Cerebellar nuclear complex (tissue), 1 donor: ENCODE data around the gene KRTAP2-3.

Source experiments
- DNase-seq, 2 experiments: peaks; one replicate each; lab custom pipeline; 2025; lab: John Stamatoyannopoulos, UW

KRTAP2-3 gene

GRCh38 chr17:41029633-41030245, 30.2 kb downstream of the KRTAP2-3 start, which contains the start of gene KRTAP1-4:
KRTAP1-4 (minus strand) TSS chr17:41030195; CDS start chr17:41030078, 117 bp downstream.
- DNase-seq = no peak

GRCh38 chr17:41026715-41027471, 33.0 kb downstream of the KRTAP2-3 start, which contains the start of gene KRTAP1-5:
KRTAP1-5 (minus strand) TSS chr17:41027208; CDS start chr17:41027155, 53 bp downstream.
- no peak for DNase-seq

- DNase-seq = no peak
These were observed 35.2 kb downstream of the KRTAP2-3 start for GRCh38 chr17:41024697-41025096.

GRCh38 chr17:41020336-41020735, 39.6 kb downstream of the KRTAP2-3 start:
- no peak for DNase-seq

- no peak for DNase-seq
These were observed 40.5 kb downstream of the KRTAP2-3 start for GRCh38 chr17:41019415-41019814.

- DNase-seq = no peak
These were observed 41.4 kb downstream of the KRTAP2-3 start for GRCh38 chr17:41018541-41018940.

GRCh38 chr17:41016578-41017215, 43.2 kb downstream of the KRTAP2-3 start:
- no peak for DNase-seq

- DNase-seq = no peak
These were observed 44.5 kb downstream of the KRTAP2-3 start for GRCh38 chr17:41015454-41015853.

GRCh38 chr17:41013606-41014005, 46.3 kb downstream of the KRTAP2-3 start:
- peak in 1 of 2 experiments; percentile 9 for DNase-seq

GRCh38 chr17:41013181-41013580, 46.7 kb downstream of the KRTAP2-3 start:
- DNase-seq = no peak

GRCh38 chr17:41012326-41013120, 47.4 kb downstream of the KRTAP2-3 start:
- DNase-seq = peak in 1 of 2 experiments; percentile 8

- no peak for DNase-seq
These were observed 49.5 kb downstream of the KRTAP2-3 start for GRCh38 chr17:41010441-41010840.

- DNase-seq = no peak
These were observed 50.0 kb downstream of the KRTAP2-3 start for GRCh38 chr17:41009936-41010335.

GRCh38 chr17:41009301-41009760, 50.6 kb downstream of the KRTAP2-3 start:
- no peak for DNase-seq
